Transverse colon (tissue), 4 donors: Measurements from ENCODE around the gene RAB40C. TPM values are rescaled to one million over a fixed set of nuclear protein-coding genes. Genes with fewer than 3 reads are reported as not detected.

ENCODE experiments used
- DNase-seq: peaks from one replicate; pipeline ENCODE4 v3.0.0-alpha.2; 2019
- H3K27ac ChIP-seq, 4 donors: fragments of 200-600 bp; sonication (generic); 2 replicates each; pipeline ENCODE4 v1.5.1; 2016 to 2018; ENCODE audit warnings: inconsistent platforms in 4 of 4
- H3K27me3 ChIP-seq: fragments of 200-600 bp; sonication (generic); 2 replicates; pipeline ENCODE4 v1.5.1; 2017; ENCODE audit warnings: inconsistent platforms
- H3K36me3 ChIP-seq, 4 donors: fragments of 200-600 bp; sonication (generic); 2 replicates each; pipeline ENCODE4 v1.5.1; 2017 to 2019; ENCODE audit warnings: inconsistent platforms in 4 of 4
- H3K4me1 ChIP-seq, 4 donors: fragments of 200-600 bp; sonication (generic); 2 replicates each; pipeline ENCODE4 v1.5.1; 2017 to 2020; ENCODE audit warnings: inconsistent platforms in 4 of 4
- H3K4me3 ChIP-seq, 4 donors: fragments of 200-600 bp; sonication (generic); 1 replicate in 1 of 4; 2 replicates in 3 of 4; pipeline versions ENCODE4 v1.5.1 to v1.6.1; 2017 to 2019; ENCODE audit warnings: inconsistent platforms in 4 of 4
- H3K9me3 ChIP-seq, 2 donors: fragments of 200-600 bp; sonication (generic); 2 replicates each; pipeline ENCODE4 v1.5.1; 2017 to 2019; ENCODE audit warnings: inconsistent platforms in 2 of 2
- CTCF ChIP-seq, 5 experiments: fragments of 200-600 bp in 3 of 5; fragments of 450-650 bp in 2 of 5; sonication (generic) in 3 of 5; IDR thresholded peaks; 1 replicate in 2 of 5; 2 replicates in 3 of 5; pipeline ENCODE4 v1.5.1; 2016 to 2017; ENCODE audit warnings: antibody characterized with exemption in 5 of 5, inconsistent platforms in 3 of 5, mild to moderate bottlenecking in 2 of 5, moderate library complexity in 1 of 5
- EP300 ChIP-seq: sonication (generic); formaldehyde crosslinking; IDR thresholded peaks from one replicate; pipeline ENCODE4 v1.6.1; 2017; ENCODE audit warnings: antibody characterized with exemption, low read depth
- POLR2A ChIP-seq: fragments of 450-650 bp; IDR thresholded peaks from one replicate; pipeline ENCODE4 v1.6.1; 2016; ENCODE audit warnings: antibody characterized with exemption, mild to moderate bottlenecking, moderate library complexity
- POLR2AphosphoS5 ChIP-seq, 3 donors: sonication (generic); formaldehyde crosslinking; IDR thresholded peaks; one replicate each; pipeline ENCODE4 v1.6.1; 2016; ENCODE audit warnings: antibody characterized with exemption in 3 of 3
- WGBS, 2 donors: methylation state at CpG; one replicate each; pipeline ENCODE4 v1.1.5; 2018; ENCODE audit warnings: low coverage in 1 of 2; 5-methylcytosine and 5-hydroxymethylcytosine counted together
- in situ Hi-C, 4 donors: fragments of 200-750 bp; cut with MboI; loops; one replicate each; pipeline versions ENCODE4 v1.15.0 to v1.15.1; 2017; ENCODE audit warnings: low sequenced_read_pairs in 3 of 4, low pct_ligation_motif_present in 1 of 4, low pct_unique_long_range_greater_than_20kb in 1 of 4
- intact Hi-C: fragments of 100-400 bp; cut with DNase I; formaldehyde crosslinking; loops from one replicate; pipeline ENCODE4 v1.15.1; 2023; ENCODE audit warnings: low total_unique reads
- total RNA-seq, 4 donors: library from RNA; depleted of rRNA; stranded (reverse); fragments of >200 nt; gene quantifications; one replicate each; pipeline ENCODE4 v1.1.0, GENCODE V29; 2016

The RAB40C gene
- total RNA-seq, 4 donors from 2014 or later, result 54.8 to 111 (median 83.5) TPM

GRCh38 chr16:586047-586644 is 3.7 kb upstream of the RAB40C start:
- Histone ChIP-seq H3K4me1 (peaks cover 15 to 23% (median 16%) of the 10 kb centered on the region in 4 donors), H3K9me3 (no peaks in the 10 kb centered on the region), H3K4me3 (no peak overlapping the region), H3K27ac (no peak overlapping the region), H3K27me3 (no peaks in the 10 kb centered on the region), H3K36me3 (no peaks in the 10 kb centered on the region)
- in situ Hi-C loops (no loop called here), intact Hi-C loops (no loop called here)
- TF ChIP-seq EP300 (no peak), CTCF (IDR thresholded peaks at IDR 0.05) (no peak), POLR2AphosphoS5 (IDR thresholded peaks at IDR 0.05) (no peak), POLR2A (no peak)
- 18 to 40% methylated on average over 5 to 16 of the region's 16 CpGs for WGBS, 2 donors
- DNase-seq, result no peak

- Histone ChIP-seq H3K27ac (peak overlapping the region in 2 of 4 donors; percentile 96 to 97), H3K4me1 (peaks cover 19 to 31% (median 23%) of the 10 kb centered on the region in 4 donors), H3K36me3 (no peaks in the 10 kb centered on the region), H3K4me3 (no peak overlapping the region), H3K27me3 (no peaks in the 10 kb centered on the region), H3K9me3 (no peaks in the 10 kb centered on the region)
- no peak for DNase-seq
- intact Hi-C loops (no loop called here), in situ Hi-C loops (no loop called here)
- TF ChIP-seq POLR2A (no peak), POLR2AphosphoS5 (IDR thresholded peaks at IDR 0.05) (no peak), CTCF (IDR thresholded peaks at IDR 0.05) (no peak), EP300 (no peak)
- WGBS, 2 donors, result 80 to 85% methylated on average over 2 to 14 of the region's 14 CpGs
Measured at GRCh38 chr16:586645-587590, 2.9 kb upstream of the RAB40C start.

- DNase-seq, result peak; percentile 64
- peak overlapping the region; percentile 96 to 98 (median 97) for H3K27ac ChIP-seq
- in situ Hi-C loops, result no loop called here
- TF ChIP-seq POLR2AphosphoS5 (IDR thresholded peaks at IDR 0.05), result no peak
- no peak for TF ChIP-seq EP300
- no peak for TF ChIP-seq POLR2A
- TF ChIP-seq CTCF (IDR thresholded peaks at IDR 0.05), result no peak
- peak overlapping the region; percentile 77 to 97 (median 86) for H3K4me3 ChIP-seq
- no peaks in the 10 kb centered on the region for H3K9me3 ChIP-seq
- intact Hi-C loops, result no loop called here
- H3K36me3 ChIP-seq, result no peaks in the 10 kb centered on the region
- no peaks in the 10 kb centered on the region for H3K27me3 ChIP-seq
- H3K4me1 ChIP-seq, result peaks cover 27 to 46% (median 39%) of the 10 kb centered on the region in 4 donors
- 0% methylated on average over 17 of the region's 21 CpGs; no CpG with 5 or more reads in 1 of the 2 donors for WGBS, 2 donors
Measured at GRCh38 chr16:588639-588888, 1.3 kb upstream of the RAB40C start.

- intact Hi-C loops, result loop anchor here (1.0 kb wide), 1 partner anchor 47 kb away; the partner anchor contains the start of gene METTL26
- peak; percentile 98 for DNase-seq
- no peaks in the 10 kb centered on the region for H3K36me3 ChIP-seq
- H3K27ac ChIP-seq, result peak overlapping the region; percentile 96 to 98 (median 97)
- peak overlapping the region; percentile 77 to 97 (median 86) for H3K4me3 ChIP-seq
- TF ChIP-seq POLR2A (peak; percentile 90), POLR2AphosphoS5 (IDR thresholded peaks at IDR 0.05) (peak; percentile 92 to 95 (median 95)), EP300 (no peak)
- WGBS, 2 donors, result 1% methylated on average over 94 of the region's 107 CpGs; no CpG with 5 or more reads in 1 of the 2 donors
- peaks cover 27 to 51% (median 44%) of the 10 kb centered on the region in 4 donors for H3K4me1 ChIP-seq
- in situ Hi-C loops, result no loop called here
- no peaks in the 10 kb centered on the region for H3K27me3 ChIP-seq
- no peaks in the 10 kb centered on the region for H3K9me3 ChIP-seq
Measured at GRCh38 chr16:588889-589657, 793 bp upstream of the RAB40C start.
